DOHH2 (cell line): ENCODE data around the gene IL2RG.

ENCODE experiments used
- CTCF ChIP-seq: fragments of 200-600 bp; sonication (generic); IDR thresholded peaks from one replicate; pipeline ENCODE4 v1.5.1; 2014; ENCODE audit warnings: antibody characterized with exemption, mild to moderate bottlenecking, low read depth, low read length; ENCODE audit not compliant: poor library complexity, severe bottlenecking
- EZH2phosphoT487 ChIP-seq: fragments of 200-600 bp; sonication (generic); IDR thresholded peaks from 2 replicates; pipeline ENCODE4 v1.6.1; 2017; ENCODE audit warnings: borderline replicate concordance, mild to moderate bottlenecking, antibody characterized with exemption, low read length, moderate library complexity, mixed read lengths

- TF ChIP-seq CTCF, result no peak
- no peak for TF ChIP-seq EZH2phosphoT487
Measured at GRCh38 chrX:71060127-71060526, 51.2 kb downstream of the IL2RG start.
